H1 (cell line): ENCODE results near the gene NR5A1. TPM values are rescaled to one million over a fixed set of nuclear protein-coding genes. Genes with fewer than 3 reads are reported as not detected.

Experiments used
- CTCF ChIA-PET: fragments of 300-600 bp; sonication (Branson Sonifier 250); formaldehyde crosslinking; loops from one replicate; lab custom pipeline; 2021; ENCODE audit not compliant: partially characterized antibody; lab: Charles Lee
- POLR2A ChIA-PET: fragments of 300-600 bp; sonication (Branson Sonifier 250); formaldehyde crosslinking; loops from one replicate; lab custom pipeline; 2021; ENCODE audit warnings: inconsistent platforms; ENCODE audit not compliant: partially characterized antibody; lab: Charles Lee
- DNase-seq, 2 experiments: peaks; one replicate each; pipeline versions ENCODE4 v3.0.0 to v3.0.0-alpha.2; 2010 to 2022; ENCODE audit warnings: low spot score in 2 of 2, low read depth in 1 of 2, mixed read lengths in 1 of 2
- FAIRE-seq: peaks from 2 replicates; lab custom pipeline; 2011; peaks lifted over from hg19 to GRCh38; lab: Jason Lieb, UNC
- H2AFZ ChIP-seq: 2 replicates; pipeline ENCODE4 v1.8.1; 2012; ENCODE audit warnings: low read length, inconsistent platforms
- H2AK5ac ChIP-seq: 2 replicates; pipeline ENCODE4 v1.6.1; 2013; ENCODE audit warnings: low read depth, low read length
- H2BK120ac ChIP-seq: replicated peaks from 2 replicates; pipeline ENCODE3; 2013; ENCODE audit warnings: low read depth, low read length, inconsistent platforms
- H2BK12ac ChIP-seq: 2 replicates; pipeline ENCODE4 v1.6.1; 2013; ENCODE audit warnings: low read depth, low read length
- H2BK15ac ChIP-seq: 2 replicates; pipeline ENCODE4 v1.6.1; 2013; ENCODE audit warnings: low read length
- H2BK20ac ChIP-seq: 2 replicates; pipeline ENCODE4 v1.6.1; 2013; ENCODE audit warnings: low read length
- H2BK5ac ChIP-seq: 2 replicates; pipeline ENCODE4 v1.6.1; 2013; ENCODE audit warnings: low read depth, low read length
- H3K14ac ChIP-seq: 2 replicates; pipeline ENCODE4 v1.6.1; 2013; ENCODE audit warnings: inconsistent platforms; ENCODE audit not compliant: insufficient read length
- H3K18ac ChIP-seq: 2 replicates; pipeline ENCODE4 v1.6.1; 2013; ENCODE audit warnings: low read length; ENCODE audit errors: extremely low read depth
- H3K23ac ChIP-seq: 2 replicates; pipeline ENCODE4 v1.6.1; 2013; ENCODE audit warnings: inconsistent platforms; ENCODE audit not compliant: insufficient read length
- H3K23me2 ChIP-seq: 2 replicates; pipeline ENCODE4 v1.6.1; 2013; ENCODE audit warnings: low read depth, low read length
- H3K27ac ChIP-seq: 2 replicates; pipeline ENCODE4 v1.6.1; 2011; ENCODE audit warnings: low read depth, low read length, inconsistent platforms
- H3K27me3 ChIP-seq, 4 experiments: replicated peaks in 1 of 4; 1 replicate in 1 of 4; 2 replicates in 3 of 4; pipeline versions ENCODE4 v1.6.1 to v1.8.1; 2011 to 2013; ENCODE audit warnings: low read length in 3 of 4, mild to moderate bottlenecking in 3 of 4, inconsistent platforms in 2 of 4, mixed read lengths in 2 of 4, moderate library complexity in 1 of 4; ENCODE audit not compliant: control insufficient read depth in 3 of 4, insufficient read depth in 3 of 4; ENCODE audit errors: extremely low read depth in 1 of 4
- H3K36me3 ChIP-seq, 4 experiments: 2 replicates each; pipeline versions ENCODE4 v1.6.1 to v1.8.1; 2011 to 2013; ENCODE audit warnings: mild to moderate bottlenecking in 4 of 4, low read length in 3 of 4, moderate library complexity in 2 of 4, control low read depth in 1 of 4, inconsistent platforms in 1 of 4; ENCODE audit not compliant: insufficient read depth in 4 of 4, control insufficient read depth in 2 of 4
- H3K4ac ChIP-seq: replicated peaks from 2 replicates; pipeline ENCODE3; 2013; ENCODE audit warnings: low read length, low read depth, mixed read lengths, inconsistent platforms; ENCODE audit not compliant: insufficient read length
- H3K4me1 ChIP-seq, 4 experiments: replicated peaks in 1 of 4; 1 replicate in 1 of 4; 2 replicates in 3 of 4; pipeline versions ENCODE4 v1.6.1 to v1.8.1; 2011 to 2013; ENCODE audit warnings: low read length in 3 of 4, inconsistent platforms in 2 of 4, mixed read lengths in 1 of 4; ENCODE audit not compliant: insufficient read depth in 4 of 4, control insufficient read depth in 3 of 4
- H3K4me2 ChIP-seq, 2 experiments: 2 replicates each; pipeline versions ENCODE4 v1.6.1 to v1.8.1; 2011 to 2013; ENCODE audit warnings: low read depth in 2 of 2, low read length in 2 of 2, control low read depth in 1 of 2, inconsistent platforms in 1 of 2, mild to moderate bottlenecking in 1 of 2; ENCODE audit not compliant: insufficient read depth in 1 of 2
- H3K4me3 ChIP-seq, 4 experiments: fragments of 200-600, 300-600 bp in 1 of 4; sonication (generic), shearing (Covaris generic), sonication (Bioruptor Twin) in 1 of 4; 2 replicates each; pipeline versions ENCODE4 v1.5.1 to v1.8.1; 2011 to 2016; ENCODE audit warnings: low read length in 4 of 4, low read depth in 3 of 4, control low read depth in 2 of 4, inconsistent platforms in 2 of 4, mild to moderate bottlenecking in 2 of 4, mixed read lengths in 1 of 4, moderate library complexity in 1 of 4; ENCODE audit not compliant: insufficient read depth in 2 of 4; ENCODE audit errors: extremely low read depth in 1 of 4
- H3K56ac ChIP-seq: replicated peaks from 2 replicates; pipeline ENCODE3; 2013; ENCODE audit warnings: low read depth, mild to moderate bottlenecking, mixed read lengths, low read length, inconsistent platforms; ENCODE audit not compliant: insufficient read length
- H3K79me1 ChIP-seq: 2 replicates; pipeline ENCODE4 v1.6.1; 2013; ENCODE audit warnings: low read depth, low read length, control low read depth
- H3K79me2 ChIP-seq, 2 experiments: 2 replicates each; pipeline versions ENCODE4 v1.6.1 to v1.8.1; 2012 to 2013; ENCODE audit warnings: low read length in 2 of 2, mild to moderate bottlenecking in 2 of 2, inconsistent platforms in 1 of 2; ENCODE audit not compliant: insufficient read depth in 2 of 2, control insufficient read depth in 1 of 2
- H3K9ac ChIP-seq, 4 experiments: replicated peaks in 1 of 4; 1 replicate in 1 of 4; 2 replicates in 3 of 4; pipeline versions ENCODE4 v1.6.1 to v1.8.1; 2011 to 2013; ENCODE audit warnings: low read depth in 3 of 4, low read length in 3 of 4, control low read depth in 2 of 4, mild to moderate bottlenecking in 2 of 4, moderate library complexity in 2 of 4, inconsistent platforms in 1 of 4; ENCODE audit errors: extremely low read depth in 1 of 4
- H3K9me3 ChIP-seq, 2 experiments: 2 replicates each; pipeline versions ENCODE4 v1.6.1 to v1.8.1; 2012 to 2013; ENCODE audit warnings: mild to moderate bottlenecking in 2 of 2, moderate library complexity in 2 of 2, control low read depth in 1 of 2, inconsistent platforms in 1 of 2, low read depth in 1 of 2, low read length in 1 of 2, mixed read lengths in 1 of 2; ENCODE audit not compliant: insufficient read depth in 2 of 2
- H4K20me1 ChIP-seq, 2 experiments: replicated peaks in 1 of 2; 2 replicates each; pipeline versions ENCODE3 to v1.8.1; 2011 to 2013; ENCODE audit warnings: inconsistent platforms in 2 of 2, low read length in 2 of 2, mild to moderate bottlenecking in 1 of 2; ENCODE audit not compliant: insufficient read depth in 2 of 2, control insufficient read depth in 1 of 2
- H4K5ac ChIP-seq: 2 replicates; pipeline ENCODE4 v1.6.1; 2013; ENCODE audit warnings: low read length, low read depth, mixed read lengths, inconsistent platforms; ENCODE audit not compliant: insufficient read length
- H4K8ac ChIP-seq: 2 replicates; pipeline ENCODE4 v1.8.0; 2013; ENCODE audit warnings: mild to moderate bottlenecking, moderate library complexity, low read length, inconsistent platforms; ENCODE audit not compliant: insufficient read depth; ENCODE audit errors: extremely low read depth
- H4K91ac ChIP-seq: replicated peaks from 2 replicates; pipeline ENCODE3; 2013; ENCODE audit warnings: low read length, mixed read lengths, inconsistent platforms; ENCODE audit not compliant: insufficient read length
- ATF2 ChIP-seq: IDR thresholded peaks from 2 replicates; pipeline ENCODE4 v1.6.1; 2012; ENCODE audit warnings: low read length, inconsistent platforms
- BACH1 ChIP-seq: IDR thresholded peaks from 2 replicates; pipeline ENCODE4 v1.6.1; 2012; ENCODE audit warnings: low read length, improper control_type of control experiment
- CBX8 ChIP-seq: fragments of 300-800, 300-1000 bp; sonication (generic); IDR thresholded peaks from 2 replicates; pipeline ENCODE4 v1.7.1; 2016; ENCODE audit warnings: low read depth, low read length, borderline replicate concordance
- CREB1 ChIP-seq: IDR thresholded peaks from 2 replicates; pipeline ENCODE4 v1.6.1; 2012; ENCODE audit warnings: inconsistent platforms
- EGR1 ChIP-seq: IDR thresholded peaks from 2 replicates; pipeline ENCODE4 v1.6.1; 2011; ENCODE audit warnings: low read depth, low read length, borderline replicate concordance
- JUN ChIP-seq: IDR thresholded peaks from 2 replicates; pipeline ENCODE4 v1.6.1; 2011; ENCODE audit warnings: low read depth, mild to moderate bottlenecking, improper control_type of control experiment, low read length
- KDM5A ChIP-seq: fragments of 200-600 bp; IDR thresholded peaks from 2 replicates; pipeline ENCODE4 v1.7.1; 2012; ENCODE audit warnings: mild to moderate bottlenecking, low read length, inconsistent platforms, mixed read lengths
- NRF1 ChIP-seq: IDR thresholded peaks from 2 replicates; pipeline ENCODE4 v1.6.1; 2011; ENCODE audit warnings: mild to moderate bottlenecking, low read depth, low read length, improper control_type of control experiment
- POLR2AphosphoS5 ChIP-seq: IDR thresholded peaks from 2 replicates; pipeline ENCODE4 v1.6.1; 2011; ENCODE audit warnings: low read depth, low read length
- POU5F1 ChIP-seq: IDR thresholded peaks from 2 replicates; pipeline ENCODE4 v1.6.1; 2011; ENCODE audit warnings: low read depth, mild to moderate bottlenecking, low read length, moderate library complexity
- RAD21 ChIP-seq, 2 experiments: IDR thresholded peaks in 1 of 2; conservative IDR thresholded peaks in 1 of 2; 2 replicates each; pipeline ENCODE4 v1.6.1; 2011; ENCODE audit warnings: low read depth in 2 of 2, low read length in 2 of 2, improper control_type of control experiment in 1 of 2, inconsistent platforms in 1 of 2, mild to moderate bottlenecking in 1 of 2, moderate library complexity in 1 of 2
- TAF1 ChIP-seq: IDR thresholded peaks from 2 replicates; pipeline ENCODE4 v1.6.1; 2011; ENCODE audit warnings: mild to moderate bottlenecking, low read depth, low read length
- WGBS, 2 experiments: shearing (Covaris generic) in 1 of 2; methylation state at CpG; one replicate each; pipeline versions ENCODE4 v1.1.6 to v1.1.7; 2013 to 2015; ENCODE audit warnings: low lambda C conversion rate in 2 of 2, mixed read lengths in 2 of 2, inconsistent platforms in 1 of 2, low coverage in 1 of 2, missing lambda C conversion rate in 1 of 2; ENCODE audit not compliant: insufficient replicate concordance in 2 of 2, insufficient coverage in 1 of 2, insufficient read length in 1 of 2; ENCODE audit errors: extremely low coverage in 1 of 2, missing lambda C conversion rate in 1 of 2; 5-methylcytosine and 5-hydroxymethylcytosine counted together
- polyA plus RNA-seq, 7 experiments: library from polyadenylated mRNA; depleted of rRNA in 3 of 7; stranded (reverse) in 5 of 7; unstranded in 2 of 7; fragments of >200 nt in 5 of 7; fragments of 200-250 nt in 2 of 7; gene quantifications; 1 replicate in 5 of 7; 2 replicates in 1 of 7; 4 replicates in 1 of 7; pipeline versions ENCODE4 v1.2.1 to v1.2.3, GENCODE V29; 2011 to 2013; ENCODE audit warnings: missing spikeins in 2 of 7, mixed read lengths in 2 of 7
- total RNA-seq: library from RNA; stranded (reverse); fragmentation: NEBNext Ultra II Directional; extraction: Animal tissue kit (Norgen Biotek cat#: 25700); gene quantifications from 2 replicates; pipeline ENCODE4 v1.2.1, GENCODE V29; 2021

Gene NR5A1
- total and polyA plus RNA-seq, 2 of the 8 experiments (the other 6 are each of a cell fraction or from before 2014, with no cell fraction given), result 0.29 to 0.58 TPM

- Histone ChIP-seq H3K27ac (no peak overlapping the region), H3K36me3 (no peaks in the 10 kb centered on the region), H3K79me1 (no peaks in the 10 kb centered on the region), H3K56ac (no peak overlapping the region), H2BK20ac (no peak overlapping the region), H2BK12ac (no peak overlapping the region), H3K18ac (no peak overlapping the region), H3K23me2 (no peaks in the 10 kb centered on the region), H3K27me3 (no peaks in the 10 kb centered on the region; a peak in 3 of 7 replicates), H4K20me1 (peaks cover 0 to 2% of the 10 kb centered on the region in 2 experiments), H3K9me3 (no peaks in the 10 kb centered on the region), H3K79me2 (no peaks in the 10 kb centered on the region), H2BK120ac (no peak overlapping the region), H3K4me3 (no peak overlapping the region), H3K23ac (no peak overlapping the region), H3K4me2 (no peak overlapping the region), H4K5ac (no peak overlapping the region), H3K4ac (no peak overlapping the region), H2AFZ (no peak overlapping the region), H4K91ac (no peak overlapping the region), H3K9ac (no peak overlapping the region), H2BK15ac (peak overlapping the region; percentile 83; the same call in 1 of the 2 replicates), H2BK5ac (no peak overlapping the region), H2AK5ac (no peak overlapping the region), H3K4me1 (no peaks in the 10 kb centered on the region; a peak in 2 of 7 replicates), H4K8ac (no peak overlapping the region), H3K14ac (no peak overlapping the region)
- 93% methylated on average over 18 of the region's 18 CpGs; no CpG with 5 or more reads in 1 of the 2 experiments for WGBS, 2 experiments
- no peak for FAIRE-seq
- no peak for DNase-seq
- ChIA-PET CTCF (interaction anchor here (0.5 to 2.3 kb wide), 7 partner anchors 13 to 895 kb away, joined by 3 to 7 read pairs (median 3); partner anchors contain the start of gene WDR38), POLR2A (interaction anchor here (1.4 kb wide), 1 partner anchor 12 kb away, joined by 4 read pairs; no protein-coding TSS in a partner anchor)
- TF ChIP-seq EGR1 (no peak), CBX8 (no peak), KDM5A (no peak), BACH1 (no peak), CREB1 (no peak), JUN (no peak), POLR2AphosphoS5 (no peak), ATF2 (no peak), TAF1 (no peak), RAD21 (IDR thresholded peaks at IDR 0.05 in 1 of 2, conservative IDR thresholded peaks at IDR 0.05 in 1 of 2; ENCODE audit: low read depth in 2 of 2, low read length in 2 of 2) (no peak), POU5F1 (no peak), NRF1 (no peak)
Observed at GRCh38 chr9:124493794-124494479, 13.3 kb downstream of the NR5A1 start.
